CD4-positive, alpha-beta T cell (primary cell): ENCODE results near the gene IDH3B. TPM values are rescaled to one million over a fixed set of nuclear protein-coding genes. Genes with fewer than 3 reads are reported as not detected.
A peak's percentile ranks its signal among the peaks of the same experiment; 100 is the strongest.

Experiments
- ATAC-seq: fragments of 200-7000 bp; cut with Tn5 transposase; one replicate; pipeline ENCODE4 v1.10.0; 2022; ENCODE audit warnings: mild to moderate bottlenecking; ENCODE audit not compliant: poor library complexity
- CTCF ChIA-PET: fragments of 350-600 bp; sonication (Branson Sonifier 250); formaldehyde crosslinking; loops from one replicate; lab custom pipeline; 2021; ENCODE audit warnings: antibody characterized with exemption, inconsistent platforms; lab: Charles Lee
- POLR2A ChIA-PET: fragments of 350-600 bp; sonication (Branson Sonifier 250); formaldehyde crosslinking; loops from one replicate; lab custom pipeline; 2021; ENCODE audit warnings: antibody characterized with exemption, inconsistent platforms; lab: Charles Lee
- DNase-seq, 14 experiments: peaks; one replicate each; pipeline ENCODE4 v3.0.0-alpha.2; 2013 to 2020; ENCODE audit warnings: mixed read lengths in 2 of 14
- H3K27ac ChIP-seq, 2 donors: one replicate each; pipeline versions ENCODE4 v1.5.1 to v1.7.0; 2013; ENCODE audit warnings: low read length in 2 of 2, low read depth in 1 of 2, mild to moderate bottlenecking in 1 of 2
- H3K27me3 ChIP-seq, 2 experiments: 1 replicate in 1 of 2; 2 replicates in 1 of 2; pipeline versions ENCODE4 v1.6.1 to v1.7.0; 2013; ENCODE audit warnings: low read length in 2 of 2, control low read depth in 1 of 2, mild to moderate bottlenecking in 1 of 2, moderate library complexity in 1 of 2; ENCODE audit not compliant: insufficient read depth in 2 of 2, control insufficient read depth in 1 of 2
- H3K36me3 ChIP-seq: one replicate; pipeline ENCODE4 v1.6.1; 2013; ENCODE audit warnings: low read length, control low read depth; ENCODE audit not compliant: insufficient read depth
- H3K4me1 ChIP-seq: one replicate; pipeline ENCODE4 v1.6.1; 2013; ENCODE audit warnings: low read length, control low read depth; ENCODE audit not compliant: insufficient read depth
- H3K4me3 ChIP-seq: one replicate; pipeline ENCODE4 v1.5.1; 2013; ENCODE audit warnings: mild to moderate bottlenecking, low read length, moderate library complexity
- H3K9me3 ChIP-seq, 2 experiments: 1 replicate in 1 of 2; 2 replicates in 1 of 2; pipeline versions ENCODE4 v1.6.1 to v1.7.0; 2013; ENCODE audit warnings: low read length in 2 of 2, mild to moderate bottlenecking in 2 of 2, control low read depth in 1 of 2, moderate library complexity in 1 of 2; ENCODE audit not compliant: control insufficient read depth in 1 of 2, insufficient read depth in 1 of 2
- H3K27ac Mint-ChIP-seq: one replicate; pipeline ENCODE4 v1.8.0; 2020; ENCODE audit warnings: mixed read lengths
- H3K27me3 Mint-ChIP-seq: one replicate; pipeline ENCODE4 v1.8.0; 2021; ENCODE audit warnings: mixed read lengths
- H3K36me3 Mint-ChIP-seq: one replicate; pipeline ENCODE4 v1.8.0; 2021; ENCODE audit warnings: low read depth, mixed read lengths
- H3K4me1 Mint-ChIP-seq: one replicate; pipeline ENCODE4 v1.8.0; 2021; ENCODE audit warnings: low read depth, mixed read lengths
- H3K4me3 Mint-ChIP-seq: one replicate; pipeline ENCODE4 v1.8.0; 2020; ENCODE audit warnings: mild to moderate bottlenecking, mixed read lengths
- H3K9me3 Mint-ChIP-seq: one replicate; pipeline ENCODE4 v1.8.0; 2020; ENCODE audit warnings: mixed read lengths
- intact Hi-C, 2 experiments: fragments of 100-400 bp; cut with DNase I in 1 of 2; cut with micrococcal nuclease in 1 of 2; formaldehyde crosslinking; loops; one replicate each; pipeline versions ENCODE4 v1.15.1 to v1.9.0; 2023 to 2025; cut with DNase I, micrococcal nuclease
- total RNA-seq, 174 experiments: library from RNA in 2 of 174; stranded (reverse) in 2 of 174; gene quantifications; one replicate each; pipeline ENCODE4 v1.2.3 and lab custom pipeline; 2021 to 2026
- TF ChIP-seq, protein P1 (sequence below): fragments of 200-600 bp; IDR thresholded peaks from one replicate; pipeline ENCODE4 v1.8.0; 2022; ENCODE audit warnings: antibody characterized with exemption, mild to moderate bottlenecking

IDH3B gene
- total RNA-seq, 2 experiments from 2014 or later: 171 to 181 TPM

DNA sequence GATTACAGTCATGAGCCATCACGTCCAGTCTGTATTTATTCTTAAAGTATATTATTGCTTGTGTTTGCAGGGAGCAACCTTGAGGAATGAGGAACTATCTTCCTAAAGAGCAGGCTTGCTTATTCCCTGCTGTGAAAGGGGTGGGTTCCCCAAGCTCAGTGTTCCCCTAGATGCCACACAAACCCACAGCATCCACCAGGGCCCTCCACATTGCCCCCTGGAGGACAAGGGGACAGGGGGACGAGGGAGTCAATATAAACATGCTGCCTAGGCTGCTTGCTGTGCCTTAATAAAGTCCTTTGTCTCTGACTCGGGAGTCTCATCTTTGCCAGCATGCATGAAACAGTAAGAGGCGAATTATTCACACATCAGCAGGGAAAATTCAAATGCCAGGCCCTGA lies 8.0 kb upstream of the IDH3B start:
- DNase-seq (no peak), ATAC-seq (no peak)
- TF ChIP-seq, protein P1, sequence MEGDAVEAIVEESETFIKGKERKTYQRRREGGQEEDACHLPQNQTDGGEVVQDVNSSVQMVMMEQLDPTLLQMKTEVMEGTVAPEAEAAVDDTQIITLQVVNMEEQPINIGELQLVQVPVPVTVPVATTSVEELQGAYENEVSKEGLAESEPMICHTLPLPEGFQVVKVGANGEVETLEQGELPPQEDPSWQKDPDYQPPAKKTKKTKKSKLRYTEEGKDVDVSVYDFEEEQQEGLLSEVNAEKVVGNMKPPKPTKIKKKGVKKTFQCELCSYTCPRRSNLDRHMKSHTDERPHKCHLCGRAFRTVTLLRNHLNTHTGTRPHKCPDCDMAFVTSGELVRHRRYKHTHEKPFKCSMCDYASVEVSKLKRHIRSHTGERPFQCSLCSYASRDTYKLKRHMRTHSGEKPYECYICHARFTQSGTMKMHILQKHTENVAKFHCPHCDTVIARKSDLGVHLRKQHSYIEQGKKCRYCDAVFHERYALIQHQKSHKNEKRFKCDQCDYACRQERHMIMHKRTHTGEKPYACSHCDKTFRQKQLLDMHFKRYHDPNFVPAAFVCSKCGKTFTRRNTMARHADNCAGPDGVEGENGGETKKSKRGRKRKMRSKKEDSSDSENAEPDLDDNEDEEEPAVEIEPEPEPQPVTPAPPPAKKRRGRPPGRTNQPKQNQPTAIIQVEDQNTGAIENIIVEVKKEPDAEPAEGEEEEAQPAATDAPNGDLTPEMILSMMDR: no peak
- no peaks in the 10 kb centered on the region for H3K9me3 ChIP-seq
- H3K9me3 Mint-ChIP-seq: no peaks in the 10 kb centered on the region
- no peaks in the 10 kb centered on the region for H3K4me1 Mint-ChIP-seq
- H3K36me3 ChIP-seq: no peaks in the 10 kb centered on the region
- H3K27me3 ChIP-seq: no peaks in the 10 kb centered on the region
- intact Hi-C loops: no loop called here
- no peak overlapping the region for H3K4me3 ChIP-seq
- no peaks in the 10 kb centered on the region for H3K36me3 Mint-ChIP-seq
- POLR2A ChIA-PET: no interaction called here
- no peak overlapping the region for H3K4me3 Mint-ChIP-seq
- no peak overlapping the region for H3K27ac Mint-ChIP-seq
- H3K4me1 ChIP-seq: no peaks in the 10 kb centered on the region
- peaks cover 10% of the 10 kb centered on the region for H3K27me3 Mint-ChIP-seq
- H3K27ac ChIP-seq: no peak overlapping the region
- CTCF ChIA-PET: no interaction called here

DNA sequence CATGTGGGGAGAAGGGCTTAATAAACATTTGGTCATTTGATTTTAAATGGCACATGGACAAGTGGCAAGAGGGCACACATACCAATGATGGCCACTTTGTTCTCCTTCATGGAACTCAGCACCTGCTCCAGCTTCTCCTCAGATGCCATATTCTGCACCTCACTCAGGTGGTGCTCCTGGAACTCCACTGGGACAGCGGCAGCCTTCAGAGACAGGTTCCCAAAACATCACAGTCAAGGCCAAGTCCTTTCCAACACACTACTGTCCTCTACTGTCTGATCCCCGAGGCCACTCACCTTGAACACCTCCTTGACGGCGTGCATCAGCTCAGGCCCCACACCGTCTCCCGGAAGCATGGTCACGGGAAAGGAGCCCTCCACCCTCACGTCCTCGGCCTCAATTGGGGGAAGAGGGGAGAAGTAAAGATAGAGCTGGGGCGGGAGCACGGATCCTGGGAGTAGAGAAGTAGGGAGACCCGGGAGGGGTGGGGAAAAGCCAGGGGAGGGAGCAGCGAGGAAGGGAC lies 591 bp downstream of the IDH3B start:
- POLR2A ChIA-PET: interaction anchor here (0.7 to 7.2 kb wide), 12 partner anchors 9 to 210 kb away, joined by 3 to 124 read pairs (median 6); partner anchors contain the start of genes EBF4, NOP56, PTPRA and SNRPB
- TF ChIP-seq, protein P1: no peak
- CTCF ChIA-PET: interaction anchor here (1.2 to 2.2 kb wide), 5 partner anchors 8 to 139 kb away, joined by 4 to 8 read pairs (median 4); partner anchors contain the start of gene NOP56
- H3K36me3 ChIP-seq: peaks cover 39% of the 10 kb centered on the region
- no peaks in the 10 kb centered on the region for H3K27me3 Mint-ChIP-seq
- H3K36me3 Mint-ChIP-seq: peaks cover 53% of the 10 kb centered on the region
- peak overlapping the region; percentile 94 for H3K4me3 Mint-ChIP-seq
- peak overlapping the region; percentile 91 for H3K27ac Mint-ChIP-seq
- intact Hi-C loops: loop anchor here in 1 of 2 experiments (5.0 kb wide), 4 partner anchors 141 to 744 kb away; partner anchors contain the start of genes DNAAF9, PTPRA and STK35
- H3K4me3 ChIP-seq: peak overlapping the region; percentile 90
- H3K27ac ChIP-seq: peak overlapping the region; percentile 77 to 96
- H3K9me3 Mint-ChIP-seq: no peaks in the 10 kb centered on the region
- H3K4me1 Mint-ChIP-seq: peaks cover 28% of the 10 kb centered on the region
- H3K9me3 ChIP-seq: no peaks in the 10 kb centered on the region
- ATAC-seq: no peak
- DNase-seq: no peak
- H3K27me3 ChIP-seq: no peaks in the 10 kb centered on the region
- peaks cover 18% of the 10 kb centered on the region for H3K4me1 ChIP-seq

DNA sequence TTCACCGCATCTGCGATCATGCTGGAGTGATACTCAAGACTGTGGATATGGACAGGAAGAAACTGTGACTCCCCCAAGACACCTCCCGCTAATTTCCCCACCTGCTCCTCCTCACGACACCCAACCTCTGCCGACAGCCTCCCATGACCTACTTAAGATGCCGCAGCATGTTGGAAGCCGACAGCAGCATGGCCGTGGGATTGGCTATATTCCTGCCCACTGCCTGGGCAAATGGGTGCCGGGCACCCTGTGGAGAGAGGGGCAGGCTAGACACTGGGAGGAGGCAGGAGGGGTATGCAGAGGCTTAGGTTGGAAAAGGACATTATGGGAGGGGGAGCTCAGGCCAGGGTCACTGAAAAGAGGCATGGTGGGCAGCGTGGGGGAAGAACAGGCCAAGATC lies 4.5 kb downstream of the IDH3B start:
- Histone ChIP-seq H3K4me3 (no peak overlapping the region), H3K27me3 (no peaks in the 10 kb centered on the region), H3K9me3 (no peaks in the 10 kb centered on the region), H3K36me3 (peaks cover 78% of the 10 kb centered on the region), H3K4me1 (peaks cover 30% of the 10 kb centered on the region), H3K27ac (no peak overlapping the region)
- CTCF ChIA-PET: no interaction called here
- ATAC-seq: no peak
- POLR2A ChIA-PET: no interaction called here
- intact Hi-C loops: loop anchor here in 1 of 2 experiments (5.0 kb wide), 1 partner anchor 178 kb away; no protein-coding TSS in a partner anchor
- peak overlapping the region; percentile 4 for H3K4me3 Mint-ChIP-seq
- no peak for DNase-seq
- TF ChIP-seq, protein P1: no peak
- no peaks in the 10 kb centered on the region for H3K27me3 Mint-ChIP-seq
- H3K36me3 Mint-ChIP-seq: peaks cover 92% of the 10 kb centered on the region
- H3K27ac Mint-ChIP-seq: no peak overlapping the region
- H3K9me3 Mint-ChIP-seq: no peaks in the 10 kb centered on the region
- H3K4me1 Mint-ChIP-seq: peaks cover 38% of the 10 kb centered on the region
